HG02885 (cell line): ENCODE results near the gene PCCB.
"Not testable (repeated sequence)": the region's sequence is repeated elsewhere in the genome, so short reads cannot be mapped to it uniquely, and the experiment has no call there.

Experiments used
- ATAC-seq: cut with Tn5 transposase; IDR thresholded peaks from one replicate; pipeline ENCODE4 v1.9.1; 2021; ENCODE audit warnings: mild to moderate bottlenecking; ENCODE audit not compliant: unreplicated experiment, poor library complexity

The PCCB gene

GRCh38 chr3:136250059-136250902, at the start of gene PCCB:
Gene PCCB (plus strand): TSS chr3:136250340. CDS start chr3:136250376, 36 bp downstream.
- ATAC-seq, result peak; percentile 93

- no peak for ATAC-seq
These were observed 42.5 kb upstream of the PCCB start for GRCh38 chr3:136207489-136208115.

GRCh38 chr3:136209921-136210320, 40.2 kb upstream of the PCCB start:
- no peak for ATAC-seq

- no peak for ATAC-seq
These were observed 38.6 kb upstream of the PCCB start for GRCh38 chr3:136211547-136211946.

- ATAC-seq, result not testable (repeated sequence)
These were observed 27.4 kb upstream of the PCCB start for GRCh38 chr3:136222746-136223145.

GRCh38 chr3:136232413-136232812, 17.7 kb upstream of the PCCB start:
- ATAC-seq, result no peak

GRCh38 chr3:136235545-136235944, 14.6 kb upstream of the PCCB start:
- no peak for ATAC-seq

GRCh38 chr3:136236109-136236508, 14.0 kb upstream of the PCCB start:
- ATAC-seq, result no peak

- ATAC-seq, result no peak
These were observed 13.0 kb upstream of the PCCB start for GRCh38 chr3:136237103-136237502.

- ATAC-seq, result no peak
These were observed 12.0 kb upstream of the PCCB start for GRCh38 chr3:136237961-136238649.

GRCh38 chr3:136239094-136239493, 11.0 kb upstream of the PCCB start:
- no peak for ATAC-seq

GRCh38 chr3:136245691-136246090, 4.4 kb upstream of the PCCB start:
- no peak for ATAC-seq

GRCh38 chr3:136247436-136247835, 2.7 kb upstream of the PCCB start:
- no peak for ATAC-seq

GRCh38 chr3:136247855-136248590, 2.1 kb upstream of the PCCB start:
- no peak for ATAC-seq

- no peak for ATAC-seq
These were observed 1.0 kb upstream of the PCCB start for GRCh38 chr3:136249091-136249490.

GRCh38 chr3:136249593-136249992, 547 bp upstream of the PCCB start:
- ATAC-seq, result no peak

GRCh38 chr3:136250903-136251460, 842 bp downstream of the PCCB start:
- peak; percentile 34 for ATAC-seq

GRCh38 chr3:136251511-136251910, 1.4 kb downstream of the PCCB start:
- ATAC-seq, result no peak

GRCh38 chr3:136255672-136256406, 5.7 kb downstream of the PCCB start:
- no peak for ATAC-seq

GRCh38 chr3:136258199-136258598, 8.1 kb downstream of the PCCB start:
- ATAC-seq, result no peak
